WTC11 (cell line): Measurements from ENCODE around the gene TNRC18.

ENCODE experiments used
- ATF1 ChIP-seq: sonication (generic); formaldehyde crosslinking; IDR thresholded peaks from 2 replicates; pipeline ENCODE4 v1.8.1; 2023; ENCODE audit warnings: mild to moderate bottlenecking, moderate library complexity, missing genetic modification reagents
- CREB1 ChIP-seq: sonication (generic); formaldehyde crosslinking; IDR thresholded peaks from 2 replicates; pipeline ENCODE4 v1.8.0; 2023; ENCODE audit warnings: mild to moderate bottlenecking, missing genetic modification reagents
- CTCF ChIP-seq: fragments of 200-600 bp; IDR thresholded peaks from 2 replicates; pipeline ENCODE4 v1.8.0; 2022; ENCODE audit warnings: antibody characterized with exemption
- E2F4 ChIP-seq: sonication (generic); formaldehyde crosslinking; IDR thresholded peaks from 2 replicates; pipeline ENCODE4 v1.8.1; 2022; ENCODE audit warnings: low read depth, mild to moderate bottlenecking, moderate library complexity, missing genetic modification reagents, borderline replicate concordance
- ESRRA ChIP-seq: sonication (generic); formaldehyde crosslinking; IDR thresholded peaks from 2 replicates; pipeline ENCODE4 v1.8.1; 2022; ENCODE audit warnings: mild to moderate bottlenecking, missing genetic modification reagents, borderline replicate concordance
- IRF1 ChIP-seq: sonication (generic); formaldehyde crosslinking; IDR thresholded peaks from 2 replicates; pipeline ENCODE4 v1.8.0; 2023; ENCODE audit warnings: missing genetic modification reagents
- MAX ChIP-seq: sonication (generic); formaldehyde crosslinking; IDR thresholded peaks from 2 replicates; pipeline ENCODE4 v1.8.0; 2022; ENCODE audit warnings: mild to moderate bottlenecking, missing genetic modification reagents
- MLX ChIP-seq: sonication (generic); formaldehyde crosslinking; IDR thresholded peaks from 2 replicates; pipeline ENCODE4 v1.8.1; 2023; ENCODE audit warnings: mild to moderate bottlenecking, missing genetic modification reagents, moderate library complexity
- NR1H2 ChIP-seq: sonication (generic); formaldehyde crosslinking; IDR thresholded peaks from 2 replicates; pipeline ENCODE4 v1.9.0; 2021; ENCODE audit warnings: mild to moderate bottlenecking, moderate library complexity, missing genetic modification reagents
- NR2C2 ChIP-seq: sonication (generic); formaldehyde crosslinking; IDR thresholded peaks from 2 replicates; pipeline ENCODE4 v1.8.0; 2022; ENCODE audit warnings: mild to moderate bottlenecking, missing genetic modification reagents
- STAT6 ChIP-seq: sonication (generic); formaldehyde crosslinking; conservative IDR thresholded peaks from 2 replicates; pipeline ENCODE4 v1.8.1; 2023; ENCODE audit warnings: mild to moderate bottlenecking, low read depth, missing genetic modification reagents, moderate library complexity
- TEAD1 ChIP-seq: sonication (generic); formaldehyde crosslinking; IDR thresholded peaks from 2 replicates; pipeline ENCODE4 v1.8.0; 2022; ENCODE audit warnings: mild to moderate bottlenecking, missing genetic modification reagents
- ZNF263 ChIP-seq: sonication (generic); formaldehyde crosslinking; IDR thresholded peaks from 2 replicates; pipeline ENCODE4 v1.8.1; 2022; ENCODE audit warnings: low read depth, mild to moderate bottlenecking, moderate library complexity, missing genetic modification reagents
- ZNF317 ChIP-seq: sonication (generic); formaldehyde crosslinking; IDR thresholded peaks from 2 replicates; pipeline ENCODE4 v1.8.1; 2023; ENCODE audit warnings: low read depth, mild to moderate bottlenecking, moderate library complexity, missing genetic modification reagents, borderline replicate concordance

GRCh38 chr7:5433181-5433580, 9.5 kb upstream of the TNRC18 start:
- TF ChIP-seq CTCF = no peak
- no peak for TF ChIP-seq E2F4 (CRISPR knock-in tag)
- no peak for TF ChIP-seq ATF1
- TF ChIP-seq ESRRA = no peak
- no peak for TF ChIP-seq NR1H2 (CRISPR knock-in tag)
- TF ChIP-seq ZNF263 (CRISPR knock-in tag) = no peak
- no peak for TF ChIP-seq ZNF317
- TF ChIP-seq NR2C2 (CRISPR knock-in tag) = no peak
- no peak for TF ChIP-seq MLX (CRISPR knock-in tag)
- TF ChIP-seq STAT6 (CRISPR knock-in tag) = no peak
- TF ChIP-seq TEAD1 (CRISPR knock-in tag) = no peak
- no peak for TF ChIP-seq CREB1 (CRISPR knock-in tag)
- TF ChIP-seq IRF1 (CRISPR knock-in tag) = no peak
- no peak for TF ChIP-seq MAX
